ENCODE data around the gene CRB3.
"Not testable (repeated sequence)": the region's sequence is repeated elsewhere in the genome, so short reads cannot be mapped to it uniquely, and the experiment has no call there.

DNA sequence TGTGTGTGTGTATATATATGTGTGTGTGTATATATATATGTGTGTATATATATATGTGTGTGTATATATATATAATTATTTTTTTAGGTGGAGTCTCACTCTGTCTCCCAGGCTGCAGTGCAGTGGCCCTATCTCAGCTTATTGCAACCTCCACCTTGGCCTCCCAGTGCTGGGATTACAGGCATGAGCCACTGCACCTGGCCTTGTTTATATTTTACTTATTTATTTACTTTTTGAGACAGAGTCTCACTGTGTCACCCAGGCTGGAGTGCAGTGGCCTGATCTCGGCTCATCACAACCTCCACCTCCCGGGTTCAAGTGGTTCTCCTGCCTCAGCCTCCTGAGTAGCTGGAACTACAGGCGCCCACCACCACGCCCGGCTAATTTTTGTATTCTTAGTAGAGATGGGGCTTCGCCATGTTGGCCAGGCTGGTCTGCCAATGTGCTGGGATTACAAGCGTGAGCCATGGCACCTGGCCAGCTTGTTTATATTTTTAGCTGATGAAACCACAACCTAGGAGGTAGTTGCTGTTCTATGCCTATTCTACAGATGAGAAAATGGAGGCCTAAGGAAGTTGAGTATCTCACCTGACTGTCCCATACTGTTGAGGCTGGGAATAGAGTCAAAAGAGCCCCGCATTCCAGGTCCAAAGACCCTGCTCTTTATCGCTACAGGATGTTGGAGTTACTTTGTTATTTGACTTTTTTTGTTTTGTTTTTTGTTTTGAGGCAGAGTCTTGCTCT, 44.1 kb downstream of the CRB3 start:
- not testable (repeated sequence) for TF ChIP-seq POLR2A (IDR thresholded peaks at IDR 0.05)
- TF ChIP-seq, protein P1, sequence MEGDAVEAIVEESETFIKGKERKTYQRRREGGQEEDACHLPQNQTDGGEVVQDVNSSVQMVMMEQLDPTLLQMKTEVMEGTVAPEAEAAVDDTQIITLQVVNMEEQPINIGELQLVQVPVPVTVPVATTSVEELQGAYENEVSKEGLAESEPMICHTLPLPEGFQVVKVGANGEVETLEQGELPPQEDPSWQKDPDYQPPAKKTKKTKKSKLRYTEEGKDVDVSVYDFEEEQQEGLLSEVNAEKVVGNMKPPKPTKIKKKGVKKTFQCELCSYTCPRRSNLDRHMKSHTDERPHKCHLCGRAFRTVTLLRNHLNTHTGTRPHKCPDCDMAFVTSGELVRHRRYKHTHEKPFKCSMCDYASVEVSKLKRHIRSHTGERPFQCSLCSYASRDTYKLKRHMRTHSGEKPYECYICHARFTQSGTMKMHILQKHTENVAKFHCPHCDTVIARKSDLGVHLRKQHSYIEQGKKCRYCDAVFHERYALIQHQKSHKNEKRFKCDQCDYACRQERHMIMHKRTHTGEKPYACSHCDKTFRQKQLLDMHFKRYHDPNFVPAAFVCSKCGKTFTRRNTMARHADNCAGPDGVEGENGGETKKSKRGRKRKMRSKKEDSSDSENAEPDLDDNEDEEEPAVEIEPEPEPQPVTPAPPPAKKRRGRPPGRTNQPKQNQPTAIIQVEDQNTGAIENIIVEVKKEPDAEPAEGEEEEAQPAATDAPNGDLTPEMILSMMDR (IDR thresholded peaks at IDR 0.05), result not testable (repeated sequence)
